ENCODE data around the gene SELENOM. TPM values are rescaled to one million over a fixed set of nuclear protein-coding genes. Genes with fewer than 3 reads are reported as not detected.

SELENOM gene
- total and polyA plus RNA-seq, 2 of the 8 experiments (the other 6 are each of a cell fraction or from before 2014, with no cell fraction given), result 22.7 to 40.0 TPM

GRCh38 chr22:31083377-31083768 is 24.0 kb downstream of the SELENOM start:
- Histone ChIP-seq H3K4ac (replicated peaks; ENCODE audit: insufficient read length, low read depth, low read length) (peak overlapping the region; percentile 41), H2BK120ac (replicated peaks; ENCODE audit: low read depth, low read length) (no peak overlapping the region), H3K23ac (ENCODE audit: insufficient read length) (no peak overlapping the region), H2BK5ac (ENCODE audit: low read depth, low read length) (no peak overlapping the region), H3K27ac (ENCODE audit: low read depth, low read length) (no peak overlapping the region), H4K20me1 (replicated peaks in 1 of 2; ENCODE audit: control insufficient read depth in 1 of 2, insufficient read depth in 2 of 2, low read length in 2 of 2) (peaks cover 3 to 7% of the 10 kb centered on the region in 2 experiments), H2BK15ac (ENCODE audit: low read length) (peak overlapping the region; percentile 72; the same call in 1 of the 2 replicates), H3K36me3 (ENCODE audit: control insufficient read depth in 2 of 4, insufficient read depth in 4 of 4, low read length in 3 of 4) (no peaks in the 10 kb centered on the region), H3K56ac (replicated peaks; ENCODE audit: insufficient read length, low read depth, low read length) (no peak overlapping the region), H4K91ac (replicated peaks; ENCODE audit: insufficient read length, low read length) (no peak overlapping the region), H3K18ac (ENCODE audit: extremely low read depth, low read length) (no peak overlapping the region), H3K9ac (replicated peaks in 1 of 4; ENCODE audit: extremely low read depth in 1 of 4, low read depth in 3 of 4, low read length in 3 of 4) (no peak overlapping the region), H2BK20ac (ENCODE audit: low read length) (no peak overlapping the region), H3K79me1 (ENCODE audit: low read depth, low read length) (no peaks in the 10 kb centered on the region; the same call in 1 of the 2 replicates), H3K4me3 (ENCODE audit: extremely low read depth in 1 of 4, insufficient read depth in 2 of 4, low read depth in 3 of 4, low read length in 4 of 4) (peak overlapping the region in 1 of 4 experiments; percentile 84; a peak in 1 of 8 replicates), H3K9me3 (ENCODE audit: insufficient read depth in 2 of 2, low read depth in 1 of 2, low read length in 1 of 2) (no peaks in the 10 kb centered on the region), H3K14ac (ENCODE audit: insufficient read length) (no peak overlapping the region), H3K79me2 (ENCODE audit: control insufficient read depth in 1 of 2, insufficient read depth in 2 of 2, low read length in 2 of 2) (peaks cover 0 to 9% of the 10 kb centered on the region in 2 experiments; a peak in 1 of 4 replicates), H3K4me1 (replicated peaks in 1 of 4; ENCODE audit: control insufficient read depth in 3 of 4, insufficient read depth in 4 of 4, low read length in 3 of 4) (peaks cover 0 to 27% (median 16%) of the 10 kb centered on the region in 4 experiments; a peak in 6 of 7 replicates), H3K4me2 (ENCODE audit: insufficient read depth in 1 of 2, low read depth in 2 of 2, low read length in 2 of 2) (peak overlapping the region; percentile 93 to 96; a peak in 3 of 4 replicates), H3K27me3 (replicated peaks in 1 of 4; ENCODE audit: control insufficient read depth in 3 of 4, extremely low read depth in 1 of 4, insufficient read depth in 3 of 4, low read length in 3 of 4) (peaks cover 0 to 5% (median 2%) of the 10 kb centered on the region in 4 experiments; a peak in 3 of 7 replicates), H4K5ac (ENCODE audit: insufficient read length, low read depth, low read length) (no peak overlapping the region), H4K8ac (ENCODE audit: extremely low read depth, insufficient read depth, low read length) (no peak overlapping the region), H2BK12ac (ENCODE audit: low read depth, low read length) (peak overlapping the region; percentile 77; the same call in 1 of the 2 replicates), H3K23me2 (ENCODE audit: low read depth, low read length) (peaks cover 14% of the 10 kb centered on the region), H2AFZ (ENCODE audit: low read length) (no peak overlapping the region), H2AK5ac (ENCODE audit: low read depth, low read length) (no peak overlapping the region)
- 100% methylated on average over 3 of the region's 3 CpGs; no CpG with 5 or more reads in 1 of the 2 experiments for WGBS, 2 experiments (ENCODE audit: extremely low coverage in 1 of 2, insufficient coverage in 1 of 2, insufficient read length in 1 of 2, insufficient replicate concordance in 2 of 2, low coverage in 1 of 2, low lambda C conversion rate in 2 of 2, missing lambda C conversion rate in 1 of 2)
- DNase-seq (ENCODE audit: low read depth in 1 of 2, low spot score in 2 of 2), result no peak
- ChIA-PET POLR2A (ENCODE audit: partially characterized antibody) (interaction anchor here (0.7 to 12.2 kb wide), 21 partner anchors 9 to 177 kb away, joined by 3 to 220 read pairs (median 7); partner anchors contain the start of genes MORC2, PLA2G3, SELENOM and TUG1), CTCF (ENCODE audit: partially characterized antibody) (interaction anchor here (0.6 to 13.3 kb wide), 19 partner anchors 9 to 319 kb away, joined by 3 to 207 read pairs (median 3); partner anchors contain the start of genes MORC2, PLA2G3, SELENOM and TUG1)
- TF ChIP-seq GTF2F1 (IDR thresholded peaks at IDR 0.05; ENCODE audit: borderline replicate concordance, low read depth, low read length) (no peak), POLR2A (IDR thresholded peaks at IDR 0.05; ENCODE audit: control extremely low read depth in 1 of 2, low read depth in 2 of 2, low read length in 2 of 2) (peak in 1 of 2 experiments; percentile 38; a peak in 2 of 3 replicates)
- FAIRE-seq, result no peak
